ENCODE measurements around the gene TANGO6.
A peak's percentile ranks its signal among the peaks of the same experiment; 100 is the strongest.
"Not testable (repeated sequence)": the region's sequence is repeated elsewhere in the genome, so short reads cannot be mapped to it uniquely, and the experiment has no call there.

The TANGO6 gene

DNA sequence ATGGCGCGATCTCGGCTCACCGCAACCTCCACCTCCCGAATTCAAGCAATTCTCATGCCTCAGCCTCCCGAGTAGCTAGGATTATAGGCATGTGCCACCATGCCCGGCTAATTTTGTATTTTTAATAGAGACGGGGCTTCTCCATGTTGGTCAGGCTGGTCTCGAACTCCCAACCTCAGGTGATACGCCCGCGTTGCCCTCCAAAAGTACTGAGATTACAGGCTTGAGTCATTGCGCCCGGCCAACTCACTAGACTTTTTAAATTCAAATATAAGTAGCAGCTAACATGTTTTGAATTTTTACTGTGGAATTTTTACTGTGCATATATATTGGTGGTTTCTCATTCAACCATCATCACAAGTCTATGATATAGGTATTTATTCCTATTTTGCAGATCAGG lies 281.6 kb downstream of the TANGO6 start:
- DNase-seq = not testable (repeated sequence)

GRCh38 chr16:69126221-69126620 lies 282.9 kb downstream of the TANGO6 start:
- DNase-seq = no peak

GRCh38 chr16:69126801-69127200 lies 283.5 kb downstream of the TANGO6 start:
- not testable (repeated sequence) for DNase-seq

DNA sequence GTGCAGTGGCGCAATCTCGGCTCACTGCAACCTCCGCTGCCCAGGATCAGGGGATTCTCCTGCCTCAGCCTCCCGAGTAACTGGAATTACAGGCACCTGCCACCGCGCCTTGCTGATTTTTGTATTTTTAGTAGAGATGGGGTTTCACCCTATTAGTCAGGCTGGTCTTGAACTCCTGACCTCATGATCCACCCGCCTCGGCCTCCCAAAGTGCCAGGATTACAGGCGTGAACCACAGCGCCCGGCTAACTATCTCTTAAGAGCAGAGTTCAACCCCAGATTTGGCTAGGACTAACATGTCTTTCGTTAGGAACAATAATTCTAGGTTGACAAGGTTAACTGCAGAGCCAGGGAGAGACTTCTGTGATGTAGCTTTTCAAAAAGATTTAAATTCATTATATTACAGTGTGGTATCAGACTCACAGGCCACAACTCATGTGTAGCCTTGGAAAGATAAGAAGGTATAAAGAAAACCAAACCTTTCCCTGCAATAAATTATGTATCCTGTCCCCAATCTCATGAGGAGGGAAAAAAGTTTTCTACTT lies 284.7 kb downstream of the TANGO6 start:
- no peak for DNase-seq

- DNase-seq = no peak
Observed at GRCh38 chr16:69130461-69130860, 287.1 kb downstream of the TANGO6 start.

- DNase-seq = peak; percentile 70
Observed at GRCh38 chr16:69131167-69131838, 288.0 kb downstream of the TANGO6 start.

DNA sequence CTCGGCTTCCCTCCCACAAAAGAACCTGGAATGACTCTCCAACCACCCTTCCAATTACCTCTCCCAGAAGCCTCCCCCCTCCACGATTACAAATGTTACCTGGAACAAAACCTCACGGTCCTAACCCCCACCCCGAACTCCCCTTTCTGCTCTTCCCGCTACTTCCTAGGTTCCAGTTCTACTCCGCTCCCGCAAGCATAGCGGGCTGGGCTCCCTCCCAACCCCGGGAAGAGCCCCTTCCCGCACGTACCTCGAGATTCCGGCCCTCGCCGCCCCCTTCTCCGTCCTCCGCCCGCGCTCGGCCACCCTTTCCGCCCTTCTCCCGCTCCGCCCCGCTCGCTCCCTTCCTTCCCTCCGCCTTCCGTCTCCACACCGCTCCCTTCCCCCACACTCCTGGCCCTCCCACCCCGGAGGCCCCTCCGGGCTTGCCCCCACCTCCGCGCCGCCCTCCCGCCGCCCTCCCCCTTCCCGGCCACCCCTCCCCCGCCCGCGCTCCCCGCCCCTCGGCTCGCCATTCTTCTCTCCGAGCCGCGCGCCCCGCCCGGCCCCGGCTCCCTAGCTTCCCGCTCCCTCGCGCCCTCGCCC lies 288.6 kb downstream of the TANGO6 start:
- DNase-seq = peak; percentile 73

DNA sequence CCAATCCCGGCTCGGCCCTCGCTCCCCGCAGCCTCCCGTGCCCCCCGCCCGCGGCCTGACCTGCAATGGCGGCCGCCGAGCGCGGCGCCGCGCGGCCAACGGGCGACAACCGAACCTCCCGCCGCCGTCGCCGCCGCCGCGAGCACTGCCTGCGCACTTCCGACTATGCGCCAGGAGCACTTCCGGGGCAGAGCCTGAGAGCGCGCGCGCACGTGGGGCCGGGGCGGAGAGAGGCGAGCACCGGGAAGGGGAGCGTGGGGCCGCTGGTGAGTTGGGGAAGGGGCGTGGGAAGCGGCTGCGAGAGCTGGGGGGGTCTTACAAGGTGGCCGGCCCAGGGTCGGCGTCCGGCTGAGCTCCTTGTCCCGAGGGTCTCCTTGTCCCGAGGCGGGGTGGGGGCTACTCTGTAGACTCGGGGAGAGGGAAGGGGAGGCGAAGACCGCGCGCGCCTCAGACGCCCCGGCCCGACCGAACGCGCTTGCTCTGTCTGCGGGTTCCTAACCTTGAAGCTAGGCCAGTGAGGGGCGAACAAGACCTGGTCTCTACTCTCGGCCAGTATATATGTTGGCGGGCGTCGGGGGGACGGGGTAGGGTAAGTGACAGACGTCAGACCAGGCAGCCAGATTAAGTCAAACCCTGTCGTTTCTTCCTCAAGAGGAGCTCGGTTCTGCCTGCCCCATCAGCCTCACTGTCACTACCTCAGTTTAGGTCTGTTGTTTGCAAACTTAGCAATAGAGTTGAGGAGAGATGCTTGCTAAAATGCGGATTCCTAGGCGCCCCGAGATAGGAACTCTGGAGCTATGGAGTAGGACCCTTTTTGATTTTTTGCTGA lies 289.3 kb downstream of the TANGO6 start, which contains the start of the genes CHTF8 and UTP4:
CHTF8 (minus strand) TSS at position 165 of the 829 bp plus-strand sequence. CDS start 11,130 bp downstream, outside the sequence.
UTP4 (plus strand) TSS at position 226 of the 829 bp plus-strand sequence. CDS start 811 bp downstream, outside the sequence.
- peak; percentile 88 for DNase-seq

DNA sequence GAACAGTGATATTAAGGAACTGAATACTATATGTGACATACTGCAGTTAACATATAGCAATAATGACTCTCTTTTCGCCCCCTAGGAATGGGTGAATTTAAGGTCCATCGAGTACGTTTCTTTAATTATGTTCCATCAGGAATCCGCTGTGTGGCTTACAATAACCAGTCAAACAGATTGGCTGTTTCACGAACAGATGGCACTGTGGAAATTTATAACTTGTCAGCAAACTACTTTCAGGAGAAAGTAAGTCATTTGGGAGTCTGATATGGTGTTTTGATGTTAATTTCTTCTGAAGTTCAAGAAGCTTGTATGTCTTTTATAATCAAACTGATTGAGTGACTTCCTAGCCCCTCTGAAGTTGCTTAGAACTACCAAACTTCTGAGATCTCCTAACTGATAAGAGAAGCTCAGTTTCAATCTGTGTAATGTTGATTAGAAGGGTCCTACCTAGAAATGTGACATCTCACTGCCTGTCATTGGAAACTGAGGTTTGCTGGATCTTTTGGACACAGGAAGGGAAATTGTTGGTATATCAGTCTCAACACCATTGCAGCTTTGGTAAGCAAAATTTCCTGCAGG lies 290.1 kb downstream of the TANGO6 start:
- DNase-seq = peak; percentile 53

Data from OCI-M1 (cell line).